GM19328 (cell line): ENCODE data around the gene PRPF6.
"Not testable (repeated sequence)": the region's sequence is repeated elsewhere in the genome, so short reads cannot be mapped to it uniquely, and the experiment has no call there.

Experiments
- ATAC-seq: cut with Tn5 transposase; IDR thresholded peaks from one replicate; pipeline ENCODE4 v1.9.1; 2021; ENCODE audit warnings: mild to moderate bottlenecking, moderate library complexity; ENCODE audit not compliant: unreplicated experiment

Gene PRPF6

GRCh38 chr20:64010711-64011237 lies 29.8 kb downstream of the PRPF6 start:
- ATAC-seq: no peak

GRCh38 chr20:64011366-64011779 lies 30.4 kb downstream of the PRPF6 start:
- no peak for ATAC-seq

GRCh38 chr20:64012385-64013154 lies 31.6 kb downstream of the PRPF6 start:
- not testable (repeated sequence) for ATAC-seq

- ATAC-seq: no peak
Observed at GRCh38 chr20:64015635-64016034, 34.7 kb downstream of the PRPF6 start.

GRCh38 chr20:64021124-64021975 lies 40.4 kb downstream of the PRPF6 start:
- no peak for ATAC-seq

GRCh38 chr20:64022671-64023360 lies 41.9 kb downstream of the PRPF6 start:
- ATAC-seq: no peak

GRCh38 chr20:64023361-64024140 lies 42.6 kb downstream of the PRPF6 start:
- no peak for ATAC-seq

GRCh38 chr20:64024141-64024990 lies 43.4 kb downstream of the PRPF6 start:
- ATAC-seq: no peak

- no peak for ATAC-seq
Observed at GRCh38 chr20:64025101-64025825, 44.3 kb downstream of the PRPF6 start.

- no peak for ATAC-seq
Observed at GRCh38 chr20:64025826-64026412, 45.0 kb downstream of the PRPF6 start.

GRCh38 chr20:64027981-64028685 lies 47.2 kb downstream of the PRPF6 start:
- no peak for ATAC-seq

GRCh38 chr20:64029293-64030117 lies 48.6 kb downstream of the PRPF6 start:
- no peak for ATAC-seq

GRCh38 chr20:64030371-64031134 lies 49.6 kb downstream of the PRPF6 start:
- no peak for ATAC-seq

- no peak for ATAC-seq
Observed at GRCh38 chr20:64031822-64032314, 50.9 kb downstream of the PRPF6 start.

- no peak for ATAC-seq
Observed at GRCh38 chr20:64032706-64033624, 52.0 kb downstream of the PRPF6 start.
